T-helper 22 cell (primary cell): Measurements from ENCODE around the gene LRP2.
"Not testable (repeated sequence)": the region's sequence is repeated elsewhere in the genome, so short reads cannot be mapped to it uniquely, and the experiment has no call there.

Experiments
- DNase-seq: peaks from one replicate; pipeline ENCODE4 v3.0.0-alpha.2; 2020; ENCODE audit warnings: low read depth

Gene LRP2

DNA sequence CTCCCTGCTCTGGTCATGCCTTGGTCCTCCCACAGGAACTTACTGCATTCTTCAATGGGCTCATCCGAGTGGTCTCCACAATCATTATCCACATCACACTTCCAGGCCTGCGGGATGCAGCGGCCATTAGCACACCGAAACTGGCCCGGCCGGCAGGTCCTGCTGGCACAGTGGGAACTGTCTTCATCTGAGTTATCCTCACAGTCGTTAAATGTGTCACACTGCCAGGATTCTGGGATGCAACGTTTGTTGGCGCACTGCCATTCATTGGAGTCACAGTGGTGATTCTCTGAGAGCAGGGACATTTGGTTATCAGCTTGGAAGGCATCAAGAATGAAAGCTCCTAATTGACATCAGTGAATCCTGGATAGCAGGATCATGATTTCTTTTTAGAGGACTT, 188.5 kb downstream of the LRP2 start:
- DNase-seq = no peak

DNA sequence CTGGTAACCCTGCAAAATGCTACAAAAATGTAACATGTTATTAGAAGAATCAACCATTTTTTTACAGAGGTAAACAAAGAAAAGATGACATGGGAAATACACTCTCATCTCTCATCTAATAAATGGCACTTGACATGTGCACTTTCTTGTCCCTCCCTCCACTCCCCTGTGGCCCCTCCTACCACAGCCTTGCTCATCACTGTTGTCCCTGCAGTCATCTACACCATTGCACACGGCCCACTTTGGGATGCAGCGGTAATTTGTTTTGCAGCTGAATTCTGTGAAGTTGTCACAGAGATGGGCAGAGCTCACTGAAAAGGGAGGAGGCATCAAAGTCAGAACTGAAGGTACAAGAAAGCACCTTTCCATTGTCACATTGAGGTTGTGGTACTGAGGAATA, 189.4 kb downstream of the LRP2 start:
- DNase-seq = no peak

DNA sequence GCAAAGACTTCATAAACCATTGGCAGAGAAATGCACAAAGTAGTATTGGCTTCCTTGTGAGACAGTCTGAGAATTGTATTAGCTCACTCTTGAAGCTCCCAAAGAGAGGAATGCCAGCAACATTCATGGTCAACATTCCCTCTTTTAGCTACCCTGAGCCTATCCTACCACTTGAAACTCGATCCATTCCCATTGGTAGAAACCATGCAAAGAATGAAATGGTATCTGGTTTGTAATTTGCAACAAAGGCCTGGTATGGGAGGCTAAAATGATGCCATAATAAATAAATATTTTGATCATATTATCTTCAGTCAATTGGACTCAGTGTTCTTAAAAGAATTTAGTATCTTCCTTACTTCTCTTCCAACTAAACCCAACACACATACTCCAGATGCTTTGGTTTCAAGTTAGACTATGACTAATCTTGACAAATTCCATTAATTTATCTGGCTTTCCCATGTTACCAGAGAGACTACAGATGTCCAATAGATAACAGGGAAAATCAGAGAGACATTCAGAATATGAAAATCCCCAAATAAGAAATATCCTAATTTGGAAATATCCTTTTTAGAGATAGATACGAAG, 190.1 kb downstream of the LRP2 start:
- no peak for DNase-seq

DNA sequence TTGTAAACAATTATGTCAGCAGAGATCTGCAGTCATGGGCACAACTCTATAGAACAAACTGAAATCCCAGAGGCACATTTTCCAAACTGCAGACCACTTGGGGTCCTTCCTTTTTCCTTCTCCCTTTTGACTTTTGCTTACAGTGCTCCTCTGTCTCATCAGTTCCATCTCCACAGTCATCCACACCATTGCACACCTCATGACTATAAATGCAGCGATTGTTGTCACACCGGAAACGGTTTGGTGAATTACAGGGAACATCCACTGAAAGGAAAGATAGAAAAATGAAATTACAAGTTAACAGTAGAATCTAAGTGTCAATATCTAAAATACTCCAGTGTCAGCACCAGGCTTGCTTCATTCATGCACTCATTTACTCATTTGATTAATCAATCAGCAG, 196.5 kb downstream of the LRP2 start:
- no peak for DNase-seq

DNA sequence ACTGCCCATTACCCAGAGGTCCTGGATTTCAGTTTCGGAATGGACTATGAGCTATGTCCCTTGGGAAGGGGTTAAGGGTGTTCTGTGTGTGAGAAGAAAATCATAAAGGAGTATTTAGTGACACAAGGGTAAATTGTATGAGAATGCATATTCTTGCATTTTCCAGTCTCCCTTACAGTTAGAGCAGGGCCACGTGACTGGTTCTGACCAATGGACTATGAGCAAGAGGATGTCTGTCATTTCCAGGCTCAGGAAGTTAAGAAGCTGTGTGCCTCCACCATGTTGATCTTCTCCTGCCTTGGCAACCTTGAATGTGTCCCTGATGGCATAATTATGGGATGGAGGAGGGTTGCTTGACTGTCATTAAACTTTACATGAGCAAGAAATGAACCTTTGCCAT, 198.0 kb downstream of the LRP2 start:
- DNase-seq = no peak

DNA sequence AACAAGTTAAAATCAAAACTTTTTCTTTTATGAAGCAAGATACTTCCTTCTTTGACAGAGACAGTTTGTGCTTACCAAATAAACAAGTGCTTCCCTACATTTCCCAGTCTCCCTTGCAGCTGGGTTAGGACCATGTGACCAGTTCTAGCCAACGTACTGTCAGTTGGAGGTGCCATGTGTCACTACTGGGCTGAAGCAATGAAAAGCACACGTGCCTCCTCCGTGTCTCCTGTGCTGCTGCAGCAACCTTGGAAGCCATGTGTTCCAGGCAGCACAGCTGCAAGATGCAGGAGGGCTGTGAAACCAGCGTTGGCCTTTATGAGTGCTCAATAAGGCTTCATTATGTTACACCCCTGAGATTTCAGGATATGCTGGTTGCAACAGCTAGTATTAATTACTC, 199.7 kb downstream of the LRP2 start:
- no peak for DNase-seq

DNA sequence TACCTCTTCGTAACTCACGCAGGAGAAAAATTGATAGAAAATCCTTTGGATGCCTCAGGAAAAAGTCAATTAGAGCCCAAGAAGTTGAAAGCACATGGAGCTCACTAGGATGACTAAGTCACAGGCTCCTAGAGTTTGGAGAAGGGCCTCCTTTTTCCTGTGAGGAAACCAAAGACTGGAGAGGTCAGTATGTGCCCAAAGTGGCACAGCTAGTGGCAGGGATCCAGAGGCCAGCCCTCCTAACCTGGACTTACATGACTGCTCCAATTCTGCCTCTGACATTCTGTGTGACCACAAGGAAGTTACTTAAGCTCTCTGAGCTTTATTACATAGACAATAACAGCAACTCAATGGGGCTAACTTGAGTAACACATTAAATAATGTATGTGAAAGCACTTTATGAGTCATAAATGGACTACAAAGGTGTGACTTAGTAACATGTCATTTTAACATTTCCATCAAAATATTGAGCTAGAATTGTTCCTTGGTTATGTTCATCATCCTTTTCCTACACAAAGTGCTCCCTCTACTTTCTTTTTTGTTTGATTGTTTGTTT, 201.3 kb downstream of the LRP2 start:
- DNase-seq = no peak

DNA sequence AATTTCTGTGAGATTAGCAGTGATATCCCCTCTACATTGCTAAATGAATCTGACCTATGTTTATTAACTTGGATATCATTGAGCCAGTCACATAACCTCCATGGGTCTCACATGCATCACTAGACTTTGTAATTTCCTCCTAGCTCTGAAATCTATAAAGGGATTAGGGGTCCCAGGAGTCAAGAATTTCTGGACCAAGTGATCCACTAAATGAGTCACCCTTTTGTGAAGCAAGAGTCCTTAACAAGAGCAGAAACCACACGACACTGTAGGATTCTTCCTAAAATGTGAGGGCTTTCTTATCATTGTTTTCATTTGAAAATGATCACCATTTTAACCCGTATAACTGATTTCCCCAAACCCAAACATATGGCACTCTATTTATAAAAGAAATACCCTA, 202.6 kb downstream of the LRP2 start:
- DNase-seq = no peak

DNA sequence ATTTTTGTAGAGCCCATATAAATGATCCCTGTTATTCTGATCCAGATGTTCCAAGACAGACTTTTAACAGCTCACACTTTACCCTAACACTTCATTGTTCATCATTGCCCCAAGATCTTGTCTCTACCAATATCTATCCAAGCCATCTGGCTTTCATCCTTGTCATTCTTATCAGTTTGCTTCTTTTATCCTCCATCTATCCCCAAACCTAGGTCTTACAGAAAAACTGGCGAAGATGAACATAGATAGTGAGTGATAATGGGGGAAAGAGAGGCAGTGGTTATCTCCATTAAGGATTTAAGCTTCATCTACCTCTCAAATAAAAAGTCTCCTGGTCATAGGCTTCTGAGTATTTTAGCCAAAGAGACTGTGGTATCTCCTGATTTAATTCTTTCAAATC, 203.5 kb downstream of the LRP2 start:
- no peak for DNase-seq

DNA sequence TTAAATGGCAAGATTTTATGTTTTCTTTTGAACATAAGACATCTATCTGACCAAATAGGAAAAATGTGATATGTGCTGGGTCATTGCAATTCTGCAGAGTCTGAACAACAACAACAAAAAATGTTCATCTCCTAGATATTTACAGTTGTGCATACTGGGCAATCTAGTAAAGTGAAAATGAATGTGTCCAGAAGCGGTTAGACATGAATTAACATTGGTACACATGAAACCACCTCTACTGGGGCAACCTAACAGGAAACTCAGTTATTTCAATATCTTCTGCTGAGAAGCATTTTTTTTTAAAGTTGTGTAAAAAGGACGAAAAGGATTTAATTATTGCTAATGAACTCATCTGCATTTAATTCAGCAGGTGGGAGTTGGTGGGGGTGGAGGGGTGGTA, 216.1 kb downstream of the LRP2 start:
- no peak for DNase-seq

DNA sequence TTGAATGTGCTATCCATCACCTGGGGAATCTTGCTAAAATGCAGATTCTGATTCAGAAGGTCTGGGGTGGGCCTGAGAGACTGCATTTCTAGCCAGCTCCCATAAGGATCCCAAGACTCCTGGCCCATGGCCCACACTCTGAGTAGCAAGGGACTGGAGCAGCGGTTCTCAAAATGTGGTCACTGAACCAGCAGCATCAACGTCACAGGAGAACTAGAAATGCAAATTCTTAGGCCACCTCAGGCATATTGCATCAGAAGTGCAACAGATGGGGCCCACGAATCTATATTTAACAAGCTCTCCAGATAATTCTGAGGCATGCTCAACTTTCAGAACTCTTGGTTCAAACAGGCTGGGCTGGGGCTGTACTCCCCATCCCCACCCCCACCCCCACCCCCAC, 218.3 kb downstream of the LRP2 start:
- DNase-seq = no peak

DNA sequence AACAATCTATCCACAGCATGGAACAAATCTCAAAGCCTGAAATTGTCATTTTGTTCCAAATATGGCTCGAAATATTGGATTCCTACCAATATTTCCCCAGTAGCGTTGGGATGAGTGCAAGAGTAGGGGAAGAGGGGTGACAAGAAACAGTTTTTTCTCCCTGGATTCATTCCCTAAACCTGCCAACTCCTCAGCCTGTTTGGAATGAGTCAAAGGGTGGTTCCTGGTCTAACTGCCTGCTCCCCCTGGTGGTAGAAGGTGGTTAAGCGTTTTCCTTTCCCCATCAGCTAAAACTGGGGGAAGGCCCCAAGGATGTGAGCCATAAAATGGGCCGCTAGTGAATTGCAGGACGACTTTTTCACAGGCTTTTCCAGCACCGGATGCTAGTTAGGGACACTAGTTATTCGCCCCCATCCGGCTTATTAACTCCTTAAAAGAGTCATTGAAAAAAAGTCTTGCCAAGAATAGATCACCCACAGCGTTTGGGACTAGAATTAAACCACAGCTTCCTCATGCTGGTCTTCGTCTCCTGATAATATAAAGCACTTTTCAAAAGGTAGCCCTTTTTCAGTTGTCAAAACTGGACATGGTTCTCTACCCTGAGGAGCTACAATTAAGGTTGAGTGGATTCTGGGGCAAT, 220.5 kb downstream of the LRP2 start:
- DNase-seq = peak; percentile 20

DNA sequence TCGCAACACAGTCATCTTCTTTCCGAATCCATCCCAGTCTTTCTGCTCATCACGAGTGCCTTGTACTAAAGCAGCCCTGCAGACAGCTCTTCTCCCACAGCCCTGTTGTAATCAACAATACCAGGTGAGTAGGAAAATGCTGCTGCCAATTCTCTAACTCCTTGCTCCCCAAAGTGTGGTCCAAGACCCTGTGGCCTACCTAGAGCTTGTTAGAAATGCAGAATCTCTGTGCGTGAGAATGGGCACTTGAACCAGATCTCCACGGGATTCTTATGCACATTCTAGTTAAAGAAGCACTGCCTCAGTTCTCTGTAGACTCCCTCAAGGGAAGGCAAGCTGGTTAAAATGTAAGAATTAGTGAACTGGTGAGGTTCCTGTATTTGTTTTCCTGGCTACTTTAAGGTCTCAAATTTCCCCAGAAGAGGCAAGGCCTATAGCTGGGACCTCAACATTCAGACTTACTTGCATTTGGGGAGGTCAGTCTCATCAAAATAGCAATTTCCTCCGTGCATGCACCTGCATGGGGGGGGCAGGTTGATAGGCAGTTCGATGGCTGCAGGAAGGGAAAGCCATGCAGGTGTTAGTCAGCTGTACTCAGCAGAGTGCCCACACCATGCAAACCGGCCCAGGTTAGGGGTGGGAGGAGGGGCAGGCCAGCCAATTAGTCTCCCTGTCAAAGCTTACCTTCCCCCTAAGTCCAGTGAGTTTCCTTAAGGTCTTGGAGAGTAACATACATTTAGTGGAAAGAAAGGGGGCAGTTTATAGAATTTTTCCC, 222.2 kb downstream of the LRP2 start:
- no peak for DNase-seq

DNA sequence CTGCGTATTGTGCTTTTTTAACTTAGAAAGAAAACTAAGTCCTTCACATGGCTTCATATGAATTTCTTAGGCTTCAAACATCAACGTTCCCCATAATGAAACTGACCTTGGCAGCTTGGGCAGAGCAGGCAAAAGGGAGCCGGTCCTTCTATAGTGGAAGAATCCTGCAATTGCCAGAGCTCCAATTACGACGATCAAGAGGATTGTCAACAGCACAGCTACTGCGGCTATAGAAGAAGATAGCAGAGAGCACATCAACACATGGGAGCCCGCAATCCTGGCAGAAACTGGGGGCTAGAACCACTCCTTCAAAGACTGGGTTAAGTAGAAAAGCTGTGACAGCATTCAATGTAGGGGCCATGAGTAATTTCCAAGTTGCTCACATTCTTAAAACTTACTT, 223.2 kb downstream of the LRP2 start:
- DNase-seq = no peak

DNA sequence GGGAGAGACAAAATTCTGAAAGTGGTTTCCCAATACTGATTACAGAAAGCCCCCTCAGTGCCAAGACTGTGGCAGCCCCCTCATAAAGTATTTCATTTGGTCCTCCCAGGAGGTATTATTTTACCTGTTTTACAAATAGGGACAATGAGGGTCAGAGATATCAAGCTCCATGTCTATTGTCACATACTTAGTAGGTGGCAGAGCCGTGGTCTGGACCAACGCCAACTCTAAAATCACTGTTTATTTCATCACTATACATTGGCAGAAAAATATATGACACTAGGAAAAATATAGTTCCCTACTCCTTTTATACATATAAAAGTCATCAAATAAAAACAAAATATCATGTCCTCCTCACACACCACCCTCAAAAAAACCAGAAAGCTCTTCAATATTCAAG, 224.4 kb downstream of the LRP2 start:
- DNase-seq = no peak

DNA sequence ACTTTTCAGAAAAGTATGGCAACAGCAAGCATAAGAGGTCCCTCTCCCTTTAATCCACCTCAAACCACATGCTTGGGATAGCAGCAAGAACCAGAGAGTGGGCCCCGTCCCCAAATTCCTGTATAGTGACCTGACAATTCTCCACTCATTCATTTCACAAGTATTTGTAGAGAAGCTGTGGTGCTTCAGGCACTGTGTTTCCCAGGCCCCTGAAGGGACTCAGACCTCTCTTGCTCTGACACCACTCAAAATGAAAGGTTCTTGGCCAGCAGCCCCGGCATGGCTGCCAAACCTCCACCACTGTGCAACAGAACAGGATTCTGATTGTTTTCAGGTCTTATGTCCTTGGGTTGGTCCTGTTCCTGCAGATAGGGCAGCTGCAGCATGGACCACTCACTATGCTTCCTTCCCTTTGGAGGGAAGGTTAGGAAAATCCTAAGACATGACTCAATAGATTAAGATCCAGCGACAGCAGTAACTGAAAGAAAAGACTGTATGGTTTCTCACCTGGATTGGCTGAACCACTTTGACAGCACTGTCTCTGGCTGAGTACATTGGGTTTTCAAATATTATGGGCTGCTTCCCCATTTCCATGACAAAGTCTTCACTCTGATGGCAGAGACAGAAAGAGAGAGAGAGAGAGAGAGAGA, 225.3 kb downstream of the LRP2 start:
- no peak for DNase-seq

DNA sequence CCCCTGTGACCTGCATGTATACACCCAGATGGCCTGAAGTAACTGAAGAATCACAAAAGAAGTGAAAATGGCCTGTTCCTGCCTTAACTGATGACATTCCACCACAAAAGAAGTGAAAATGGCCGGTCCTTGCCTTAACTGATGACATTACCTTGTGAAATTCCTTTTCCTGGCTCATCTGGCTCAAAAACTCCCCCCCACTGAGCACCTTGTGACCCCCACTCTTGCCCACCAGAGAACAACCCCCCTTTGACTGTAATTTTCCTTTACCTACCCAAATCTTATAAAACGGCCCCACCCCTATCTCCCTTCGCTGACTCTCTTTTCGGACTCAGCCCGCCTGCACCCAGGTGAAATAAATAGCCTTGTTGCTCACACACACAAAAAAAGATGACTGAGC, 225.9 kb downstream of the LRP2 start:
- not testable (repeated sequence) for DNase-seq

DNA sequence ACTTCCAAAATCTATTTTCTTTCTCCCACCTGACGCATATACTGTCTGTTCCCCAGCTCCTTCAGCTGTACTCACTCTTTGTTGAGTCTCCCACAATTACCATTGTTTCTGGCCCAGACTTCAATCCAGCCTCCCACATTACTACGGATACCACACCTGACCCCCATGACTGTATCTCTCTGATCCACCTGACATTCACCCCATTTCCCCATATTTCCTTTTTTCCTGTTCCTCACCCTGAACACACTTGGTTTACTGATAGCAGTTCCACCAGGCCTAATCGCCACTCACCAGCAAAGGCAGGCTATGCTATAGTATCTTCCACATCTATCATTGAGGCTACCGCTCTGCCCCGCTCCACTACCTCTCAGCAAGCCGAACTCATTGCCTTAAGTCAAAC, 228.1 kb downstream of the LRP2 start:
- not testable (repeated sequence) for DNase-seq

DNA sequence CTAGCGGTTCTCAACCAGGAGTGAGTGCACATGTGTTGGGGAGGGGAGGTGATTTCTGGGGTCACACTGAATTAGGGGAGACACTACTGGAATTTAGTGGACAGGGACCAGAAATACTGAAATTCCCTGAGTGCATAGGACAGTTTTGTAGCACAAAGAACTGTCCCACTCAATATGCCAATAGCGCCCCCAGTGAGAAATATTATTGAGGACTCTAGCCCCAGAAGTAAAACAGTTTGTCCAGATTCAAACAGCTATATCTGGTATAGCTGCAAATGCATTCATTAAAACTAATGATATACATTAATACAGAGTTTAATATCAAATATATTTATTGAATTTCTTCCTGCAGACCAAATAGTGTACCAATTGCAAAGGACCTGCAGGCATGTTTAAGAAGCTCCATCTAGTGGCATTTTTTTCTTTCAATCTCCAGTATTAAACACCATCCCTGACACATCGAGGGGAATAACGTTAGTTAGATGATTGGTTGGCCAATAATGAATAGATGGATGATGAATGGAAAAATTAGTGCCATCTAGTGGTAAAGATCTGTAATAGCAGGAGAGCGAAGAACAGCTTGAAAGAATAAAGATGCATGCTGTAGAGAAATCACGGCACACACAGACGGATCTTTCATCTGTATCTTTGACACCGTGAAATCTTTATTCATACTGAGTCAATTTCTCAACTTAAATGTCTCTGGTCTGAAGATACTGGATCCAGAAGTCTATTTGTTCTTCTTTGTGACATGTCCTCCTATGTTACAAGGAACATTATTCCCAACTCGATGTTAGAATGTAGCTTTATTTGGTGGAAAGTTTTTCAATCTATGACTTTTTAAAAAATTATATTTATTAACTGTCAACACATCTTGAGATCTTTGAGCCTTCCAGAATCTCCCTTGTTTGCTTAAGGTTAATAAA, 230.5 kb downstream of the LRP2 start:
- DNase-seq = no peak

DNA sequence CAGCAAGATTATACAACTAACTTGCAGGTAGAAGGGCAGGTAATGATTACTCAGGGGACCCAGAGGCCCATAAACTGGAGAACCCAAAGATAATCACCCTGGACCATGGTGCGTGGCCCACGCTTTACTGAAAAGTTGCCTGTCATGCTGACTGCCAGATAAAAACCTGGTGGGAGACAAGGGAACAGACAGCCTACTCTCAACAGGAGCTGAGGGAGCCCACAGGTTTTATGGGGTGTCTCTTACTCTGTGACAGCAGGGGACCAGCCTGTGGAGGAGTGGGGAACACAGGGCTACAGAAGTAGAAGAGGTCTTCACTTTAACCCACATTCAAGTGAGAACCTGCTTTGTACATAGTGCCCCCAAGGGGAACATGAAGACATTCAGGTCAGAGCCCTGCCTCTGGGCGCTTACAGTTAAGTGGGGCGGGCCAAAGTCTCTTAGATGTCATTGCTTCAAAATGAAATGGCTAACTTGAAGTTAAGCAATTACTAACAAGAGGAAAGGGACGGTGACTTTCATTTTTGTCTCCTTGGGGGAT, 232.6 kb downstream of the LRP2 start:
- no peak for DNase-seq

DNA sequence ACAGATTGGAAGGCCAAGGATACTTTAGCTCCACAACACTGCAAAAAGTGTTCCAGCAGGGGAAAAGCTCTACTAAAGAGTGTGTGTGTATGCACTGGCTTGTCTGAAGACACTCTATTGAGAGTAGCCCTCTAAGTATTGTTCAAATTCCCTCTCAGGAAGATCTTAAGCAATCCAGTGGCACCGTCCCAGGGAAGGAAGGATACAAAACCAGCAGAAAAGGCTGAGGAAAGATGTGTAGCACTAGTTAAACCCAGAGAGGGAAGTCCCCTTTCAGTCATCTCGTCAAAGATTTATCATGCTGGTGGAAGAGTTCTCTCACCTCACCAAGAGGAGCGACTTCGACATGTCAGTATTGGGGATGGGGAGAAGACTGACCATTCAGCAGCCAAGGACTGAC, 242.5 kb downstream of the LRP2 start:
- no peak for DNase-seq
